Measurements from ENCODE around the gene BCL2.
"Not testable (repeated sequence)": the region's sequence is repeated elsewhere in the genome, so short reads cannot be mapped to it uniquely, and the experiment has no call there.

The BCL2 gene

GRCh38 chr18:63232826-63233225 is 86.7 kb downstream of the BCL2 start:
- no peak for DNase-seq

DNA sequence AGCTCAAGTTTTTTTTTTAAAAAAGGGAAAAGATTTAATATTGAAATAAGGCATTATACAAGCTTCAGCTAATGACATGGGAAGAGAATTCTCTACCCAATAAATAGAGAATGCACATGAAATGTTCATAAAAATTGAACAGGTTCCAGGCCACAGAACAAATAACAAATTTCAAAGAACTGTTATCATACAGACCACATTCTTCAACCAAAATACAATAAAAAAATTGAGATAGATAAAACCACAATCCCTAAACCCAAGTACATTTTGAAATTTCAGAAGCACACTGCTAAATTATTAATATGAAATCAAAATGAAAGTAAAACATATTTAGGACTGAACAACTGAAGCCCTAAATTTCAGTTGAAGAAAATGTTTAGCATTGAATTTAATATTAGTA is 89.6 kb downstream of the BCL2 start:
- no peak for DNase-seq

GRCh38 chr18:63225434-63225833 is 94.1 kb downstream of the BCL2 start:
- no peak for DNase-seq

DNA sequence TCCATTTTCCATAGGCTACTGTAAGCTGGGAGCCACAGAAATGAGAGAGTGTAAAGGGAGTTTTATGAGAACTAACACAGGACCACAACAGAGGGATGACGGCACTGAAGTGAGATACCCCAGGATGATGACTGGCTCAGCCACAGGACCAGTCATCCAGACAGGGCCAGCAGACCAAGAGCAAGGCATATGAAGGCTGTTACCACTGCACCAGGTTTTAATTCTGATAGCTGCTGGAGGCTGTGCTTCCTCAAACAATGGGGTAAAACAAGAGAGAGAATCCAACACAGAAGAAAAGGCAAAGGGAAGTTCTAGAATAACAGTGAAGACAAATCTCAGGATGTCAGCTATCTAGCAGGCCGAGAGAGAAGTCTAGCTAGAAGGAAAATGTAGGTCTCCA is 94.9 kb downstream of the BCL2 start:
- DNase-seq, result no peak

DNA sequence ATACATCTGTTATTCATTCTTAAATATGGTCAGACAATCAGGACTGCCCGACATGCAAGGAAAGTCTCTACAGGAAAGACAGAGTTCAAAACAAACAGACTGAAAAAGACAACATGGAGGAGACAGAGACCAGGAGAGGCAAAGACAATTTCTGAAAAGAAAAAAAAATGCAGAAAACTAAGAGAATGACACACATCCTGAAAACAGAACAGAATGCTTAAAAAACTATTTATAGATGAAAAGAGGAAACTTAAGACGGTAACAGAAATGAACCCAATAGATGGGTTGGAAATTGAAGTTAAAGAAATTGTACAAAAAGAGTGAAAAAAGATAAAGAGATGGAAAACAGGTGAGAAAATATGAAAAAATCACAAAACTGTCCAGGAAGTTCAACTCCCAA is 95.7 kb downstream of the BCL2 start:
- no peak for DNase-seq

GRCh38 chr18:63220903-63221302 is 98.7 kb downstream of the BCL2 start:
- no peak for DNase-seq

DNA sequence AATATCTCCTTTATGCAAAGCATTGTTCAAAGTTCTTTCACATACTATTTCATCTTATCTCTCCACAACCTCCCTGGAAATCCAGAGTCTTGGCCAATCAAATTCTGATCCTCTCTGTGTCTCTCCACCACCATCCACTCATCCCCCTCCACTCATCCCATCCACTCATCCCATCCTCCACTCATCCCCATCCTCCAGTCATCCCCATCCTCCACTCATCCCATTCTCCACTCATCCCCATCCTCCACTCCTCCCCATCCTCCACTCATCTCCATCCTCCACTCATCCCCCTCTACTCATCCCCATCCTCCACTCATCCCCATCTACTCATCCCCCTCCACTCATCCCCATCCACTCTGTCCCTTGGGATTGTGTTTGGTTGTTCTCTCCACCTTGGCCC is 101.1 kb downstream of the BCL2 start:
- DNase-seq, result no peak

- no peak for DNase-seq
Observed at GRCh38 chr18:63216516-63217311, 102.9 kb downstream of the BCL2 start.

DNA sequence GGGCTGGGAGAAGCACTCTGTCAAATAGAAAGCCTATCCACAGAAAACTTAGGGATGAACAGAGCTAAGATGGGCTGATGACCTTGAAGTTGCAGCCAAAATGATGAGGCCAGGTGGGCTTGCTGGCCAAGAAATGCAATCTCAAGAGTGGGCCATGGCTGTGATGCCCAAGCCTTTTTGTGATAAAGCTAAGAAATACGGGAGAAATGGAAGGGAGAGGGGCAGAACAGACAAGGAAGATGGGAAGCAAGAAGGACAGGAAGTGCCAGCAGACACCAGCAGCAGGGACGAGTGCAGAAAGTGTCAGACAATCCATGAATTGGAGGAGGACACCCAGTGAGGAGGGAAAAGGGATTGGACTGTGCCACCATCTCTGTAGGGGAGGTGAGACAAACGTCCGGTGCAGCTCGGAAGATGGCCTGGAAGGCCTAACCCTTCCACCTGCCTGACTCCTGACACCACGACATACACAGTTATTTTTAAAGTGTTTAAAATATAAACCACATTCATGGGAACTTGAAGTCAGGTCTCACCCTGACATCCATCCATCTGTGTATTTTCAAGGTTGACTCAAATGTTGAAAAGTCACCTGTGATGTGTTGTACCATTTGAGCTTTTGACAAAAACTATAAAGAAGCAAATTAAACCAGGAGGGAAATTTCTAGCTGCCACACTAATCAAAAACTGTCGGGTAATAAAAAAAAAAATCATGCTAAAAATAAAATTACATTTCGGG is 105.5 kb downstream of the BCL2 start:
- DNase-seq, result no peak

DNA sequence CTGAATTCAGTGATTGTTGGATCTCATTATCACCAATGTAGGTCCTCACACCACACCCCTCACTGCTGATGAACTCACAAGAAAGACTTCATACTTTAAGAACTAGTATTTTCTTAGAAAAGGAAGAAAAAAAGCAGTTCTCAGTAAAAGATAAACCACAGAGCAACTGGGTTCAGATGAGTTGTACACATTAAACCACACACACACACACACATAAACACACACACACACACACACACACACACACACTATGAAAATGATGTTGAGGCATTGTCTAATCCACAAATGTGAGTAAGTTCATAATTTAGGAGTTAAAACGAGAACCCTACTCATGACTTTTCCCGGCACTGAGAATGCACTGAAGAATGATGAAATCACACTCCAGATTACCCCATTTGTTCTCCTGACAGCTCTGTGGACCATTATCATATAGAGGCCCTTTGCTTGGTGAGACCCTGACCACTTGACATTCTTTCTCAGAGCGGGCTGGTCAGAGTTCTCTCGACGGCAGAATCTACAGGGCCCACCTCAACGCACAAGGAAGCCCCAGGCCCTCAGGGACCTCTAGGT is 106.2 kb downstream of the BCL2 start:
- no peak for DNase-seq

GRCh38 chr18:63210521-63210920 is 109.0 kb downstream of the BCL2 start:
- DNase-seq, result no peak

DNA sequence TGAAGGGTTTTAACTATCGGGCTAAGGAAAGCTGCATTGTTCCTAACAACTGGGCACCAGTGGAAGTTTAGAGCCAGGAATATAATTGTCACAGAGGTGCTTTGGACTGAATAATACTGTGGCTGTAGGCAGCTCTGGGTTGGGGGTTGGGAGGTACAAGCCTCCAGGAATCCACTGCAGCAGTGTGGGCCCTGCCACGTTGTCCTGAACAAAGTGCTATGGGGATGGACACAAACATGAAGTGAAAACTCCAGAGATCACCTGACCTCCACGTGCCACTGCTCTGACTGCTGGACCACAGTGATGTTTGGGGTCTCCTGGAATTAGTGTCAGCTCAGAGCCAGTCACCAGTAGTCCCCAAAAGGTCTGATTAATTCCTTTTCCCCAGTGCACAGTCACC is 110.9 kb downstream of the BCL2 start:
- no peak for DNase-seq

GRCh38 chr18:63207835-63208234 is 111.7 kb downstream of the BCL2 start:
- DNase-seq, result no peak

GRCh38 chr18:63207143-63207790 is 112.3 kb downstream of the BCL2 start:
- no peak for DNase-seq

DNA sequence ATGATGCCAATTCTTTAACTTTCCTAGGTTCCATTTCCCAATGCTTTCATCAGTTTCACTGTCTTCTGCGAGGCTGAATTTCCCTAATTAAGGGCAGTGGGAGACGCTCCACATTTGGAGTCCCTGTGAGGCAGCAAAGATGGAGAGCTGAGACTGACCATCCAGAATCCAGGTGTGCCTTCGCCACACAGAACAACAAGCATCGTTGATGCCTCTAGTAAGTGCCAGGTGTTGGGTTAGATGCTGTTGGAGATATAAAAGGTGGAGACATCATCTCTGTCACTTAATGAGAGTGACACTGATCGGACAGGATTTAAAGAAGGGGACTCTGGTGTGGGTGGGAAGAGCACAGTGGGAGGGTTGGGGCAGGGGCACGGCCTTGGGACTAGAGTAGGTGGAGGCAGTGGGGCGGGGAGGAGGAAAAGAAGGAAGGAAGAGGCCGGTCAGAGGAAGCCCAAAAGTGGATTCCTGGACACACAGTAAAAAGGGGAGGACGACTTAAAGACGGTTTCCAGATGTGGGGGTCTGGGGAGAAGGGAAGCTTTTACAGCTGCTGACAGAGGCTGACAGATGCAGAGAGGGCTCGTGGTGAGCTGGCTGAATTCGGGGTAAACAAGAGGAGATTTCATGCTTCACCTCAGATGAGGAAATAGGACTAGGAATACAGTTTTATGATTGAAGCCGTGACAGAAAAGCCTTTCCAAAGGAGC is 113.0 kb downstream of the BCL2 start:
- no peak for DNase-seq

- DNase-seq, result no peak
Observed at GRCh38 chr18:63205791-63206252, 113.7 kb downstream of the BCL2 start.

- DNase-seq, result no peak
Observed at GRCh38 chr18:63203497-63203896, 116.1 kb downstream of the BCL2 start.

DNA sequence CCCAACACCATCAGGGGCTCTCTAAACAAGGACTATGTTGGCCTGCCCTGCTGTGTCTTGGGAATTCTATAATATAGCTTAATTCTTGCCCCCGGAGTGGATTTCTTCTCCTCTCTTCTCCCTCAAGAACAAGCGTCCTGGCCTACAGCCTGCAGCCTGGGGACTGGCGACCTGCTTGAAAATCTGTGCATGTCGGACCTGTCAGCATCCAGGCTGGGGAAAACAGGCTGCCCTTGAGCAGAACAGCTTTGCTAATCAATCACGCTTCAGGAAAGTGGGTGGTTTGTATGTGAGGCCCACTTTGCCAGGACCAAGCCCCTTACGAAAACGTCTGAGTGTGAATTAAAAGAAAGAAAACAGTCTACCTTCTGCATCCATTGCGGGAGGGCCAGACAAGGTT is 116.7 kb downstream of the BCL2 start:
- no peak for DNase-seq

DNA sequence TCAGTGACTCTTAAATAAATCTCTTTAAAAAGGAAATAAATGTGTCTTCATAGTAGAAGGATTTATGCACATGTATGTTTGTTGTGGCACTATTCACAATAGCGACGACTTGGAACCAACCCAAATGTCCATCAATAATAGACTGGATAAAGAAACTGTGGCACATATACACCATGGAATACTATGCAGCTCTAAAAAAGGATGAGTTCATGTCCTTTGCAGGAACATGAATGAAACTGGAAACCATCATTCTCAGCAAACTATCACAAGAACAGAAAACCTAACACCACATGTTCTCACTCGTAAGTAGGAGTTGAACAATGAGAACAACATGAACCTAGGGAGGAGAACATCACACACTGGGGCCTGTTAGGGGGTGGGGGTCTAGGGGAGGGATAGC is 118.1 kb downstream of the BCL2 start:
- not testable (repeated sequence) for DNase-seq

DNA sequence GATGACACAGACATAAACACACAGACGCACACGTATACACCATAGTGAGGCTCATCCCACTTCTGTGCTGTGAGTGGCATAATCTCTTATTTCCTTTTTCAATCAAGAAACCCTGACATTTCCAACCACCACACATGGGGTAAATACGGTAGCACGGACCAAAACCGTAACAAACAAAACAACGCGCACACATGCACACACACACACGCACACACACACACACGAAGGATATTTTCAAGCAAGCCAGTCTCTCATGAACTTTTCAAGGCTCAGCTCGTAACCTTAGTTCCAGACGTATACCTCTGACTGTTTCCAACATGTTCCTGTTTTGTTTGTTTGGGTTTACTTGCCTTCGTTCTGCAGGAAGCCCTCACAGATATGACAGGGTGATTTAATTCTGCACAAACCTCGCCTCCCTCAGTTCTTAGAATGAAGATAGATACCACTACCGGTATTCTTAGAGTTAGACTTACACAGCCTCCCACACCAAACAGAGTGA is 119.8 kb downstream of the BCL2 start:
- no peak for DNase-seq

DNA sequence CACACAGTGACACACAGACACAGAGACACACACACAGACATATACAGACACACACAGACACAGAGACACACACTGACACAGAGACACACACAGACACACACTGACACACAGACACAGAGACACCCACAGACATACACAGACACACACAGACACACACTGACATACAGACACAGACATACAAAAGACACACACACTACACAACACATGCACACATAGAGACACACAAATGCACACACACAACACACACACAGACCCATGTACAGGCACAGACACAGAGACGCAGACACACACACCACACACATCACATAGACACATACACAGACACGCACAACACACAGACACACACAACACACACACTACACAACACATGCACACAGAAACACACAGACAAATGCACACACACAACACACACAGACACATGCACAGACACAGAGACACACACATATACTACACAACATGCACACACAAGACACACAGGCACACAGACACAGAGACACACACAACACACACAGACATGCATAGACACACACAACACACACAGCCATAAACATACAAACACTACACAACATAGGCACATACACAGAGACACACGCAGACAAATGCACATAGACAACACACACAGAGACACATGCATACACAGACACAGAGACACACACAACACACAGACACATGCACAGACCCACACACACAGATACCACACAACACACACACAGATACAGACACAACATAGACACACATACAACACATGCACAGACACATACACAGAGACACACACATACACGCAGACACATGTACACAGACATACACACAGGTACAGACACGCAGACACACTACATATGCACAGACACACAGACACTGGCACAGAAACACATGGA is 120.5 kb downstream of the BCL2 start:
- DNase-seq, result no peak
